GM12892 (cell line): ENCODE data around the gene XKR8.

ENCODE experiments used
- POLR2A ChIP-seq: IDR thresholded peaks from 2 replicates; pipeline ENCODE4 v1.6.1; 2011; ENCODE audit warnings: low read depth, low read length, control low read depth
- POLR2AphosphoS5 ChIP-seq: IDR thresholded peaks from 2 replicates; pipeline ENCODE4 v1.6.1; 2011; ENCODE audit warnings: low read depth, low read length, control low read depth
- TAF1 ChIP-seq: IDR thresholded peaks from 2 replicates; pipeline ENCODE4 v1.6.1; 2011; ENCODE audit warnings: low read depth, mild to moderate bottlenecking, control low read depth, low read length, borderline replicate concordance

DNA sequence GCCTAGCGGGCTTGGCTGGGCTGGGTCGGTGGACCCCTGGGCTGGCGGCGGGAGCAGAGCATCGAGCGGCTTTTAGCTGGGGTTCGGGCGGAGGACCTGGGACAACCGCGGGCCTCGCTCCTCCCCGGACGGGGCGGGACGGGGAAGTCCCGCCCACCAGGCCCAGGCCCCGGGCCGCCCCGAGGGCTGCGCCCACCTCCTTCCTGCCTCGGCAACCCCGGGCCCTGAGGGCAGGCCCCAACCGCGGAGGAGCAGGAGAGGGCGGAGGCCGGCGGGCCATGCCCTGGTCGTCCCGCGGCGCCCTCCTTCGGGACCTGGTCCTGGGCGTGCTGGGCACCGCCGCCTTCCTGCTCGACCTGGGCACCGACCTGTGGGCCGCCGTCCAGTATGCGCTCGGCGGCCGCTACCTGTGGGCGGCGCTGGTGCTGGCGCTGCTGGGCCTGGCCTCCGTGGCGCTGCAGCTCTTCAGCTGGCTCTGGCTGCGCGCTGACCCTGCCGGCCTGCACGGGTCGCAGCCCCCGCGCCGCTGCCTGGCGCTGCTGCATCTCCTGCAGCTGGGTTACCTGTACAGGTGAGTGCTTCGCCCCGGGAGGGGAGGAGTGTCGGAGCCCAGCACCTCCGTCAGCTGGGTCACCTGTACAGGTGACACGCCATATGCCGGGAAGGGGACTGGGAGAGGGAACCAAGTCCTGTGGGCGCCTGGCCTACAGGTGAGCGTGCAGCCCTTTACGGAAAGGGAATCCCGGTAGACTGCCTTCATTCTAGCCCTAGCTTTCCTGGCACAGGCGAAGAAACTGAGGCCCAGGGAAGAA lies at the start of gene XKR8:
- TF ChIP-seq POLR2A = peak; percentile 63; the same call in 1 of the 2 replicates
- no peak for TF ChIP-seq POLR2AphosphoS5
- no peak for TF ChIP-seq TAF1
